ENCODE measurements around the gene BRINP3. TPM values are rescaled to one million over a fixed set of nuclear protein-coding genes. Genes with fewer than 3 reads are reported as not detected.

Gene BRINP3
- total and polyA plus RNA-seq, 12 donors = 0.08 to 1.7 (median 0.30) TPM; not detected in 5

DNA sequence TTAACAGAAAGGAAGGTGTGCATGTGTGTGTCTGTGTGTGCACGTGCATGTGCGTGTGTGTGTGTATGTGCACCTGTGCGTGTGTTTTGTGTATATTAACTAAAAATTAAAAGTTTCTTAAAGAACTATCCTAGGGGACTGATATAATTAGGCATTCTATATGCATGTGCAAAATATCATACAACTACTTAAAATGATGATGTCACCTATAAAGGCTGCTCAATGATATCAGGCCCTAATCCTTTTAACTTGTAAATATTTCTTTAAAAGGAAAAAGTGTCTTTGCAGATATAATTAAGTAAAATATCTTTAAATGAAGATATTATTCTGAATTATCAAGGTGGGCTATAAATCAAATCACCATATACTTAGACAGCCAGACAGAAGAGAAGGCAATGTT is 64.5 kb downstream of the BRINP3 start:
- no peak for ATAC-seq
- intact Hi-C loops (cut with DNase I) = no loop called here
- WGBS, 2 donors = 84 to 87% methylated on average over 3 of the region's 3 CpGs
- DNase-seq = no peak
- H3K4me3 ChIP-seq = no peak overlapping the region
- H3K36me3 ChIP-seq = no peaks in the 10 kb centered on the region
- peaks cover 0 to 4% (median 0%) of the 10 kb centered on the region in 11 donors for H3K9me3 ChIP-seq
- no peaks in the 10 kb centered on the region for H3K4me1 ChIP-seq
- TF ChIP-seq, protein P1, sequence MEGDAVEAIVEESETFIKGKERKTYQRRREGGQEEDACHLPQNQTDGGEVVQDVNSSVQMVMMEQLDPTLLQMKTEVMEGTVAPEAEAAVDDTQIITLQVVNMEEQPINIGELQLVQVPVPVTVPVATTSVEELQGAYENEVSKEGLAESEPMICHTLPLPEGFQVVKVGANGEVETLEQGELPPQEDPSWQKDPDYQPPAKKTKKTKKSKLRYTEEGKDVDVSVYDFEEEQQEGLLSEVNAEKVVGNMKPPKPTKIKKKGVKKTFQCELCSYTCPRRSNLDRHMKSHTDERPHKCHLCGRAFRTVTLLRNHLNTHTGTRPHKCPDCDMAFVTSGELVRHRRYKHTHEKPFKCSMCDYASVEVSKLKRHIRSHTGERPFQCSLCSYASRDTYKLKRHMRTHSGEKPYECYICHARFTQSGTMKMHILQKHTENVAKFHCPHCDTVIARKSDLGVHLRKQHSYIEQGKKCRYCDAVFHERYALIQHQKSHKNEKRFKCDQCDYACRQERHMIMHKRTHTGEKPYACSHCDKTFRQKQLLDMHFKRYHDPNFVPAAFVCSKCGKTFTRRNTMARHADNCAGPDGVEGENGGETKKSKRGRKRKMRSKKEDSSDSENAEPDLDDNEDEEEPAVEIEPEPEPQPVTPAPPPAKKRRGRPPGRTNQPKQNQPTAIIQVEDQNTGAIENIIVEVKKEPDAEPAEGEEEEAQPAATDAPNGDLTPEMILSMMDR (IDR thresholded peaks at IDR 0.05) = no peak
- no peak overlapping the region for H3K27ac ChIP-seq
- H3K27me3 ChIP-seq = no peaks in the 10 kb centered on the region

DNA sequence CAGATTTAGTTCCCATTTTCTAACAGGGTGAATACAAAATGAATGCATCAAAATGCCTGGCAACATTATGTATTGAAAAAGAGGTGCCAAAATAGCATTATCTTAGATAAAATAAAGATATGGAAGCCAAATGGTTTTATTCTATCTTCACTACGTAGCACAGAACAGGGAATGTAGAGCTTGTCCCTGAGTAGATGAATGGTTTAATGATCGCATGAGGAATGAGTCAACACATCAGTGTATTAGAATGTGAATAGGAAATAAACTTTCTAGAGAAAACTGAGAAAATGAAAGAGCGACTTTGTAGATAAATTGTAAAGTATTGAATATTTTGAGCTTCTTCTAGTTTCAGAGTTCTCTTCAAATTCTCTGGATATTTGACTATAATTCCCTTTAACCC is 74.3 kb downstream of the BRINP3 start:
- no peak overlapping the region for H3K27ac ChIP-seq
- H3K4me1 ChIP-seq = no peaks in the 10 kb centered on the region
- WGBS, 2 donors = 76 to 86% methylated on average over 3 of the region's 3 CpGs
- H3K36me3 ChIP-seq = no peaks in the 10 kb centered on the region
- H3K9me3 ChIP-seq = peaks cover 0 to 11% (median 0%) of the 10 kb centered on the region in 11 donors
- no peaks in the 10 kb centered on the region for H3K27me3 ChIP-seq
- ATAC-seq (no peak), DNase-seq (no peak)
- TF ChIP-seq, protein P1 (IDR thresholded peaks at IDR 0.05) = no peak
- intact Hi-C loops (cut with DNase I) = no loop called here
- no peak overlapping the region for H3K4me3 ChIP-seq

DNA sequence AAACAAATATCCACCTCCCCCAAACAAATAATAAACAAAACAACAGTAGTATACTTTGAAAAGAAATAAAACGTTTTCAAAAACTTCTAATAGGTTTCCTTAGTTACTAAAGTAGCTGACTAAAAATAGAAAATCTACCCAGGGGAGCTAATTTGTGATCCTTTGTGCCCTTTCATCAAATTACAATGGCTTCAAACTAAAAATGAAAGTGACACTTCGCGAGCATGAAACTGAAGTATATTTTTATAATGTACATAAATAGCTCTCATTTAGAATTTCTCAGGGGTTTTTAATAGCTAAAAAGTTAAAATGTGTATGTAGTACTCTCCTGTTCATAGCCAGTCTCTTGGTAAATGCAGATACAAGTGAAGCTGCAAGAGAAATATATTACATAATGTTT is 78.4 kb downstream of the BRINP3 start:
- Histone ChIP-seq H3K4me1 (no peaks in the 10 kb centered on the region), H3K36me3 (no peaks in the 10 kb centered on the region), H3K4me3 (no peak overlapping the region), H3K27ac (no peak overlapping the region), H3K27me3 (no peaks in the 10 kb centered on the region), H3K9me3 (peaks cover 0 to 12% (median 0%) of the 10 kb centered on the region in 11 donors)
- ATAC-seq (no peak), DNase-seq (no peak)
- WGBS, 2 donors = 67 to 74% methylated on average over 3 of the region's 3 CpGs
- TF ChIP-seq, protein P1 (IDR thresholded peaks at IDR 0.05) = no peak
- intact Hi-C loops (cut with DNase I) = no loop called here

DNA sequence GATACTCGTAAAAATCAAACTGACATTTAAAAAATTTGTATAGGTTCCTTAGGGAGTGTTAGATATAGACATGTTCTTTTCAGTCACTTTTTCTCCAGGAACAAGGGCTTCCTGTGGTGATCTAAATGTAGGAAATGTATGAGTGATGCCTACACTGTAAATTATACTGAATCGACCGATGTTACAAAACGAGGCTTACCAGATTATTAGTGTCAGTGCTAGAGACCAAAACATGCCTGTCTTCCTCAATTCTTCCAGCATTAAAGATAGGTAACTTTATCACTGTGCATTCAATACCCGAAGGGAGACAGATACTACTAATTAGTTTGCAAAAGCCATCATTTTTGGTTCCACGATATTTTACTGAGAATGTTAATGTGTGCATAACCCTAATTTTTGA is 86.1 kb downstream of the BRINP3 start:
- Histone ChIP-seq H3K27ac (no peak overlapping the region), H3K27me3 (no peaks in the 10 kb centered on the region), H3K4me1 (no peaks in the 10 kb centered on the region), H3K9me3 (no peaks in the 10 kb centered on the region), H3K36me3 (no peaks in the 10 kb centered on the region), H3K4me3 (no peak overlapping the region)
- intact Hi-C loops (cut with DNase I) = no loop called here
- 66 to 84% methylated on average over 6 of the region's 6 CpGs for WGBS, 2 donors
- no peak for ATAC-seq
- DNase-seq = no peak
- TF ChIP-seq, protein P1 (IDR thresholded peaks at IDR 0.05) = no peak
